Endothelial cell of umbilical vein (primary cell): ENCODE data around the gene WDR93. TPM values are rescaled to one million over a fixed set of nuclear protein-coding genes. Genes with fewer than 3 reads are reported as not detected.

ENCODE experiments used
- BruUV-seq: library from RNA; stranded (reverse); fragments of 400-500 nt; replicated peaks from 2 replicates; lab custom pipeline; 2021; lab: Mats Ljungman, UMichigan
- CTCF ChIA-PET: fragments of 300-600, 350-600 bp; sonication (Branson Sonifier 250); formaldehyde crosslinking; loops from one replicate; lab custom pipeline; 2021; ENCODE audit warnings: antibody characterized with exemption, inconsistent platforms; lab: Charles Lee
- POLR2A ChIA-PET: fragments of 300-600, 350-600 bp; sonication (Branson Sonifier 250); formaldehyde crosslinking; loops from one replicate; lab custom pipeline; 2021; ENCODE audit warnings: antibody characterized with exemption, inconsistent platforms; lab: Charles Lee
- DNase-seq: peaks from one replicate; pipeline ENCODE4 v3.0.0-alpha.2; 2011; ENCODE audit warnings: low read depth, low spot score
- FAIRE-seq: peaks from 2 replicates; lab custom pipeline; 2011; peaks lifted over from hg19 to GRCh38; lab: Jason Lieb, UNC
- H2AFZ ChIP-seq: 2 replicates; pipeline ENCODE4 v1.6.0; 2012; ENCODE audit warnings: low read depth, low read length, control low read depth, inconsistent platforms
- H3K27ac ChIP-seq: 2 replicates; pipeline ENCODE4 v1.5.1; 2011; ENCODE audit warnings: low read depth, mild to moderate bottlenecking, control low read depth, low read length, moderate library complexity; ENCODE audit not compliant: insufficient read depth
- H3K27me3 ChIP-seq, 2 experiments: 2 replicates each; pipeline versions ENCODE4 v1.6.0 to v1.6.1; 2011; ENCODE audit warnings: low read length in 2 of 2, mixed read lengths in 1 of 2; ENCODE audit not compliant: control insufficient read depth in 2 of 2, insufficient read depth in 2 of 2
- H3K36me3 ChIP-seq, 2 experiments: 2 replicates in 1 of 2; 3 replicates in 1 of 2; pipeline ENCODE4 v1.5.1; 2011; ENCODE audit warnings: low read length in 2 of 2, mild to moderate bottlenecking in 1 of 2, moderate library complexity in 1 of 2; ENCODE audit not compliant: control insufficient read depth in 2 of 2, insufficient read depth in 2 of 2; ENCODE audit errors: extremely low read depth in 1 of 2
- H3K4me1 ChIP-seq: 3 replicates; pipeline ENCODE4 v1.5.1; 2011; ENCODE audit warnings: mild to moderate bottlenecking, low read length; ENCODE audit not compliant: control insufficient read depth, insufficient read depth; ENCODE audit errors: extremely low read depth
- H3K4me2 ChIP-seq: 2 replicates; pipeline ENCODE4 v1.6.1; 2011; ENCODE audit warnings: low read length, control low read depth, mixed read lengths; ENCODE audit not compliant: insufficient read depth
- H3K4me3 ChIP-seq, 3 experiments: fragments of 200-600 bp in 1 of 3; sonication (generic), shearing (Covaris generic) in 1 of 3; replicated peaks in 1 of 3; 2 replicates each; pipeline ENCODE4 v1.5.1; 2011 to 2016; ENCODE audit warnings: control low read depth in 3 of 3, low read length in 3 of 3, mild to moderate bottlenecking in 2 of 3, inconsistent platforms in 1 of 3, low read depth in 1 of 3, moderate library complexity in 1 of 3; ENCODE audit not compliant: insufficient read depth in 1 of 3
- H3K79me2 ChIP-seq: 2 replicates; pipeline ENCODE4 v1.6.0; 2012; ENCODE audit warnings: low read length, inconsistent platforms; ENCODE audit not compliant: control insufficient read depth, insufficient read depth
- H3K9ac ChIP-seq: replicated peaks from 2 replicates; pipeline ENCODE3; 2011; ENCODE audit warnings: low read length, control low read depth; ENCODE audit not compliant: insufficient read depth; ENCODE audit errors: extremely low read depth
- H3K9me1 ChIP-seq: replicated peaks from 3 replicates; pipeline ENCODE4 v1.6.0; 2011; ENCODE audit warnings: mild to moderate bottlenecking, low read length; ENCODE audit not compliant: control insufficient read depth, insufficient read depth; ENCODE audit errors: extremely low read depth
- H3K9me3 ChIP-seq: replicated peaks from 2 replicates; pipeline ENCODE4 v1.5.1; 2012; ENCODE audit warnings: low read length, inconsistent platforms; ENCODE audit not compliant: control insufficient read depth, insufficient read depth
- H4K20me1 ChIP-seq: replicated peaks from 2 replicates; pipeline ENCODE3; 2011; ENCODE audit warnings: mild to moderate bottlenecking, low read length; ENCODE audit not compliant: control insufficient read depth, insufficient read depth; ENCODE audit errors: extremely low read depth
- EZH2 ChIP-seq: IDR thresholded peaks from 2 replicates; pipeline ENCODE4 v1.6.1; 2012; ENCODE audit warnings: borderline replicate concordance, low read depth, mild to moderate bottlenecking, moderate library complexity, low read length, inconsistent platforms; ENCODE audit not compliant: severe bottlenecking
- FOS ChIP-seq: IDR thresholded peaks from 2 replicates; pipeline ENCODE4 v1.6.1; 2011; ENCODE audit warnings: mild to moderate bottlenecking, low read length, moderate library complexity, borderline replicate concordance; ENCODE audit not compliant: insufficient read depth
- GATA2 ChIP-seq: IDR thresholded peaks from 2 replicates; pipeline ENCODE4 v1.7.0; 2011; ENCODE audit warnings: low read depth, mild to moderate bottlenecking, moderate library complexity, mixed read lengths, low read length; ENCODE audit not compliant: insufficient read length, insufficient read depth
- JUN ChIP-seq: IDR thresholded peaks from 2 replicates; pipeline ENCODE4 v1.6.1; 2011; ENCODE audit warnings: borderline replicate concordance, low read depth; ENCODE audit not compliant: insufficient read length, insufficient read depth
- MYC ChIP-seq: IDR thresholded peaks from one replicate; pipeline ENCODE4 v1.6.1; 2011; ENCODE audit warnings: mild to moderate bottlenecking, low read depth, low read length
- POLR2A ChIP-seq: IDR thresholded peaks from 2 replicates; pipeline ENCODE4 v1.6.1; 2012; ENCODE audit warnings: low read depth, mild to moderate bottlenecking, control low read depth, low read length
- POLR2AphosphoS5 ChIP-seq: IDR thresholded peaks from 2 replicates; pipeline ENCODE4 v1.6.1; 2012; ENCODE audit warnings: low read depth, mild to moderate bottlenecking, control low read depth, low read length, moderate library complexity; ENCODE audit not compliant: insufficient read depth
- dilution Hi-C: fragments of 300-500 bp; cut with MboI; formaldehyde crosslinking; loops from one replicate; pipeline ENCODE4 v1.15.0; 2019; ENCODE audit warnings: low sequenced_read_pairs; ENCODE audit not compliant: extremely low pct_ligation_motif_present
- intact Hi-C: fragments of 100-400 bp; cut with micrococcal nuclease; formaldehyde crosslinking; loops from one replicate; pipeline ENCODE4 v1.10.0; 2022
- polyA plus RNA-seq, 4 experiments: library from polyadenylated mRNA; depleted of rRNA in 3 of 4; stranded (reverse) in 3 of 4; unstranded in 1 of 4; fragments of >200 nt; gene quantifications; 2 replicates each; pipeline versions ENCODE4 v1.2.1 to v1.2.3, GENCODE V29; 2011 to 2012; ENCODE audit warnings: missing spikeins in 1 of 4
- total RNA-seq: library from RNA; stranded (reverse); gene quantifications from 2 replicates; pipeline ENCODE4 v1.2.3, GENCODE V29; 2021

WDR93 gene
- total and polyA plus RNA-seq, 2 donors (not counting 3 experiments of a cell fraction or from before 2014, with no cell fraction given) = 0.07 TPM; not detected in 1

DNA sequence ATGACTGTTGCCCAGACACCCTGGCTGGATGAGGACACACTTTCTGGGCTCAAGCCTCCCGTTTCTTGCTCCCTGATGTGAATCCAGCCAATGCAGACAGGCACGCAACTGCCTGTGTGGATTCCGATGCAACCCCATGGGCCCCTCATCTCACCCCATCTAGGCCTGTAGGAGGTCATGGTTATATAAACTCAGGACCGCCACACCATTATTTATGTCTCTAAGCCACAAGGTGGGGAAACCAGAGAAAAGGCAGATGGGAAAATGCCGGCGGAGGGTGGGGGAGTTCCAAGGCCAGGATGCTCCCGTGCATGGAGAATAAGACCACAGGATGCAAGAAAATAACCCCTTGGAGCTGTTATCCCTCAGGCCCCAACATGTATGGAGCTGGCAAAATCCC is 58.4 kb downstream of the WDR93 start:
- CTCF ChIA-PET = interaction anchor here (1.4 to 4.6 kb wide), 4 partner anchors 9 to 126 kb away, joined by 3 to 29 read pairs (median 20); no protein-coding TSS in a partner anchor
- Histone ChIP-seq H3K36me3 (no peaks in the 10 kb centered on the region), H3K79me2 (no peaks in the 10 kb centered on the region), H3K9me1 (no peaks in the 10 kb centered on the region), H3K9me3 (no peaks in the 10 kb centered on the region), H3K9ac (no peak overlapping the region), H3K4me3 (no peak overlapping the region), H3K4me1 (peaks cover 6% of the 10 kb centered on the region), H3K27ac (no peak overlapping the region), H4K20me1 (no peaks in the 10 kb centered on the region), H2AFZ (no peak overlapping the region), H3K4me2 (no peak overlapping the region), H3K27me3 (peaks cover 3 to 12% of the 10 kb centered on the region in 2 experiments)
- dilution Hi-C loops = no loop called here
- intact Hi-C loops = no loop called here
- POLR2A ChIA-PET = no interaction called here
- no peak for DNase-seq
- TF ChIP-seq MYC (no peak), POLR2AphosphoS5 (no peak), FOS (no peak), GATA2 (no peak), EZH2 (no peak)
- FAIRE-seq = no peak
- BruUV-seq = no TSS peak

DNA sequence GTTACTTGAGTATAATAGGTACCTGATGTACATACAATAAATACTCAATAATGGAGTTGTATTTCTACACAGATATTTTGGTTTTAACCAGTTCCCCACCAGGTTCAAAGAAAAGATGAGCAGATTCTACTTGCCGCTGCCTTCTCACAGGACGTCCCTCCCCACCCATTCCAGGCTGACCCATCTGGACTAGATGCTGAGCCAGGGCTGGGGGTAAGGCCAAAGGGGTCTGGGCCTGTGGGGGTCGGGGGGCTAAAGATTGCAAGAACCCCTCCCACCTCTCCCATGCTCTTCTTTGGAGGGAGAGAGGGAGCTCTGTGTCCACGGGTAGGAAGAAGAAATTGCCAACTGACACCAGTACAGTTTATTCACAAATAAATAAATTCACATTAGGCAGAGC is 58.9 kb downstream of the WDR93 start:
- no peak for FAIRE-seq
- no TSS peak for BruUV-seq
- no peak for DNase-seq
- H3K9ac ChIP-seq = no peak overlapping the region
- no peaks in the 10 kb centered on the region for H3K79me2 ChIP-seq
- peaks cover 6% of the 10 kb centered on the region for H3K4me1 ChIP-seq
- no peak overlapping the region for H3K4me3 ChIP-seq
- TF ChIP-seq FOS (no peak), POLR2AphosphoS5 (no peak), EZH2 (peak; percentile 23), JUN (no peak), GATA2 (no peak), POLR2A (no peak)
- H3K27me3 ChIP-seq = peaks cover 3 to 12% of the 10 kb centered on the region in 2 experiments
- H3K9me3 ChIP-seq = no peaks in the 10 kb centered on the region
- intact Hi-C loops (no loop called here), dilution Hi-C loops (no loop called here)
- H3K27ac ChIP-seq = no peak overlapping the region
- no peaks in the 10 kb centered on the region for H3K36me3 ChIP-seq
- H3K9me1 ChIP-seq = no peaks in the 10 kb centered on the region
- no peak overlapping the region for H3K4me2 ChIP-seq
- no peak overlapping the region for H2AFZ ChIP-seq
- CTCF ChIA-PET = interaction anchor here (1.4 to 4.6 kb wide), 6 partner anchors 9 to 253 kb away, joined by 3 to 29 read pairs (median 12); no protein-coding TSS in a partner anchor
- POLR2A ChIA-PET = no interaction called here
- no peaks in the 10 kb centered on the region for H4K20me1 ChIP-seq
